Endodermal cell (in vitro differentiated cells): ENCODE results near the gene SEZ6L. TPM values are rescaled to one million over a fixed set of nuclear protein-coding genes. Genes with fewer than 3 reads are reported as not detected.
"Not testable (repeated sequence)": the region's sequence is repeated elsewhere in the genome, so short reads cannot be mapped to it uniquely, and the experiment has no call there.

Source experiments
- DNase-seq: peaks from one replicate; pipeline ENCODE4 v3.0.0-alpha.2; 2017
- H3K27ac ChIP-seq: 2 replicates; pipeline ENCODE4 v1.5.1; 2013; ENCODE audit warnings: mild to moderate bottlenecking, low read depth, low read length, moderate library complexity
- H3K27me3 ChIP-seq: 2 replicates; pipeline ENCODE4 v1.6.1; 2013; ENCODE audit warnings: mild to moderate bottlenecking, low read length, moderate library complexity; ENCODE audit not compliant: insufficient read depth, control insufficient read depth, poor library complexity, severe bottlenecking
- H3K36me3 ChIP-seq: 2 replicates; pipeline ENCODE4 v1.7.0; 2013; ENCODE audit warnings: mild to moderate bottlenecking, low read length, moderate library complexity; ENCODE audit not compliant: control insufficient read depth, insufficient read depth
- H3K4me1 ChIP-seq: one replicate; pipeline ENCODE4 v1.7.0; 2013; ENCODE audit warnings: low read length; ENCODE audit not compliant: control insufficient read depth, insufficient read depth
- H3K4me3 ChIP-seq: 2 replicates; pipeline ENCODE4 v1.5.1; 2013; ENCODE audit warnings: mild to moderate bottlenecking, low read length, moderate library complexity
- H3K9ac ChIP-seq: 2 replicates; pipeline ENCODE4 v1.6.1; 2013; ENCODE audit warnings: mild to moderate bottlenecking, low read length, moderate library complexity; ENCODE audit not compliant: poor library complexity, severe bottlenecking; ENCODE audit errors: extremely low read depth
- H3K9me3 ChIP-seq: 2 replicates; pipeline ENCODE4 v1.6.1; 2013; ENCODE audit warnings: mild to moderate bottlenecking, low read length, moderate library complexity; ENCODE audit not compliant: control insufficient read depth
- H3K27ac Mint-ChIP-seq: 2 replicates; pipeline ENCODE4 v1.8.0; 2020; ENCODE audit warnings: mixed read lengths
- H3K27me3 Mint-ChIP-seq: 2 replicates; pipeline ENCODE4 v1.8.0; 2021; ENCODE audit warnings: mild to moderate bottlenecking, mixed read lengths; ENCODE audit not compliant: insufficient read depth
- H3K36me3 Mint-ChIP-seq: 2 replicates; pipeline ENCODE4 v1.8.0; 2020; ENCODE audit warnings: low read depth, mixed read lengths
- H3K4me1 Mint-ChIP-seq: 2 replicates; pipeline ENCODE4 v1.8.0; 2020; ENCODE audit warnings: mixed read lengths
- H3K4me3 Mint-ChIP-seq: 2 replicates; pipeline ENCODE4 v1.8.0; 2020; ENCODE audit warnings: mild to moderate bottlenecking, moderate library complexity, mixed read lengths
- H3K9me3 Mint-ChIP-seq: 2 replicates; pipeline ENCODE4 v1.8.0; 2020; ENCODE audit warnings: mild to moderate bottlenecking, mixed read lengths
- CTCF ChIP-seq: fragments of 200-600 bp; sonication (generic); conservative IDR thresholded peaks from 2 replicates; pipeline ENCODE4 v1.5.0; 2021; ENCODE audit warnings: antibody characterized with exemption, mild to moderate bottlenecking
- WGBS, 2 experiments: methylation state at CpG; one replicate each; pipeline versions ENCODE4 v1.1.5 to v1.1.7; 2013; ENCODE audit warnings: missing lambda C conversion rate in 2 of 2, mixed read lengths in 1 of 2; ENCODE audit not compliant: insufficient coverage in 1 of 2, insufficient read length in 1 of 2; 5-methylcytosine and 5-hydroxymethylcytosine counted together
- total RNA-seq, 2 donors: library from RNA; stranded (reverse); fragmentation: NEBNext Ultra II Directional in 1 of 2; extraction: Animal tissue kit (Norgen Biotek cat#: 25700) in 1 of 2; gene quantifications; 2 replicates in 1 of 2; 3 replicates in 1 of 2; pipeline ENCODE4 v1.2.1, GENCODE V29; 2021

Gene SEZ6L
- total RNA-seq, 2 donors from 2014 or later = 32.1 to 39.4 TPM

DNA sequence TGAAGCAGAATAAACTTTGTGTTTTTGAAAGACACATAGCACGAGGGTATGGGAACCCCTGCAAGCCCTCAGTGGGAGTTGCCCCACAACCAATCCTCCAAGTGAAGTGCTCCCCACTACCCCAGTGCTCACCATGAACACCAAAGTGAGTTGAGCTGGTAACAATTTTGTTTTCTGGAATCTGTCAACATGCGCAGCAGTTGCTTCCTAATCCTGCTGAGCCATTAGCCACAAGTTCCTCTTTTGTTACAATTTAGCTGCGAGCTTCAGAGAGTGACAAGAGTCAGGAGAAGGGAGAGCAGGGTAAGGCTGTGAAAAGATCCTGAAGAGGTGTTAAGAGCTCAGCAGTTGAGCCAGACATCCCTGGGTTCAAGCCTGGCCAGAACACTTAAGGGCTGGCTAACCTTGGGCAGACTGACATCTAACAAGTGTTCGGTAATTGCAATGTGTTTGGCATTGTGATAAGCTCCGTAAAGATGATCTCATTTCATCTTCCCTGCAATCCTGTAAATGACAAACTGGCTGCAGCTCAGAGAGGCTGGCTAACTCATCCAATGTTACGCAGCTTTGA lies 235.7 kb downstream of the SEZ6L start:
- H3K4me3 Mint-ChIP-seq = no peak overlapping the region
- peaks cover 3% of the 10 kb centered on the region for H3K27me3 Mint-ChIP-seq

GRCh38 chr22:26406118-26406517 lies 236.9 kb downstream of the SEZ6L start:
- no peaks in the 10 kb centered on the region for H3K9me3 Mint-ChIP-seq
- no peaks in the 10 kb centered on the region for H3K36me3 Mint-ChIP-seq
- DNase-seq = no peak
- 89 to 93% methylated on average over 3 to 4 of the region's 4 CpGs for WGBS, 2 experiments
- no peaks in the 10 kb centered on the region for H3K27me3 ChIP-seq
- peaks cover 3% of the 10 kb centered on the region for H3K27me3 Mint-ChIP-seq
- H3K4me3 ChIP-seq = no peak overlapping the region
- no peak overlapping the region for H3K27ac ChIP-seq
- H3K4me1 Mint-ChIP-seq = peaks cover 36% of the 10 kb centered on the region
- H3K9ac ChIP-seq = no peak overlapping the region
- peaks cover 10% of the 10 kb centered on the region for H3K4me1 ChIP-seq
- H3K36me3 ChIP-seq = no peaks in the 10 kb centered on the region
- H3K9me3 ChIP-seq = no peaks in the 10 kb centered on the region
- H3K27ac Mint-ChIP-seq = no peak overlapping the region
- H3K4me3 Mint-ChIP-seq = no peak overlapping the region
- TF ChIP-seq CTCF = no peak

More for the DNA sequence above, 235.7 kb downstream of the SEZ6L start:
- Histone ChIP-seq H3K27ac (peak overlapping the region; percentile 63), H3K27me3 (no peaks in the 10 kb centered on the region), H3K9me3 (no peaks in the 10 kb centered on the region), H3K9ac (no peak overlapping the region), H3K36me3 (no peaks in the 10 kb centered on the region), H3K4me1 (peaks cover 10% of the 10 kb centered on the region), H3K4me3 (no peak overlapping the region)
- Mint-ChIP-seq H3K36me3 (no peaks in the 10 kb centered on the region), H3K4me1 (peaks cover 36% of the 10 kb centered on the region), H3K9me3 (no peaks in the 10 kb centered on the region), H3K27ac (peak overlapping the region; percentile 49)
- 13 to 26% methylated on average over 5 to 6 of the region's 6 CpGs for WGBS, 2 experiments
- DNase-seq = peak; percentile 90
- TF ChIP-seq CTCF = no peak

DNA sequence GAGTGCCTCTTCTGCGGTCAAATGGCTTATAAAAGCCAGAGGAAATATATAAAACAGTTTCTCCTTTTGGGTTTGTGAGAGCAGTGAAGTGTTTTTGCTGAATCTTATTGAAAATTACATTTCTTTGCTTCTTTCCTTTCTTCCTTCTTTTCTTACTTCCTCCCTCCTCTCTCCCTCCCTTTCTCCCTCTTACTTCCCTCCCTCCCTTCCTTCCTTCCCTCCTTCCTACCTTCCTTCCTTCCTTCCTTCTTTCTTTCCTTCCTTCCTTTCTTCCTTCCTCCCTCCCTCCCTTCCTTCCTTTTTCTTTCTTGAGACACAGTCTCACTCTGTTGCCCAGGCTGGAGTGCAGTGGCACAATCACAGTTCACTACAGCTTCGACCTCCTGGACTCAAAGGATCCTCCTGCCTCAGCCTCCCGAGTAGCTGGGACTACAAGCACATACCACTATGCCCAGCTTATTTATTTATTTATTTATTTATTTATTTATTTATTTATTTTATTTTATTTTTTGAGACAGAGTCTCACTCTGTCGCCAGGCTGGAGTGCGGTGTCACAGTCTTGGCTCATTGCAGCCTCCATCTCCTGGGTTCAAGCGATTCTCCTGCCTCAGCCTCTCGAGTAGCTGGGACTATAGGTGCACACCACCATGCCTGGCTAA lies 239.4 kb downstream of the SEZ6L start:
- H3K27ac Mint-ChIP-seq, H3K9me3 ChIP-seq, H3K4me3 Mint-ChIP-seq, H3K9me3 Mint-ChIP-seq, H3K27ac ChIP-seq, DNase-seq, H3K36me3 Mint-ChIP-seq, H3K9ac ChIP-seq, H3K27me3 Mint-ChIP-seq, H3K4me3 ChIP-seq, H3K27me3 ChIP-seq, H3K36me3 ChIP-seq: not testable (repeated sequence)
- H3K4me1 ChIP-seq = peaks cover 10% of the 10 kb centered on the region
- WGBS, 2 experiments = 94 to 97% methylated on average over 5 to 7 of the region's 7 CpGs
- peaks cover 30% of the 10 kb centered on the region for H3K4me1 Mint-ChIP-seq
